Head of caudate nucleus (tissue), 42 donors: Measurements from ENCODE around the gene CACNA2D2.

Experiments used
- DNase-seq, 42 donors: peaks; one replicate each; pipeline versions ENCODE4 v3.0.0 to v3.0.0-alpha.2; 2020 to 2021; ENCODE audit warnings: mixed read lengths in 7 of 42
- intact Hi-C: fragments of 100-400 bp; cut with DNase I; formaldehyde crosslinking; loops from one replicate; pipeline ENCODE4 v1.15.0; 2022

Gene CACNA2D2

GRCh38 chr3:50416736-50417636 is 86.4 kb downstream of the CACNA2D2 start:
- intact Hi-C loops = no loop called here
- peak in 28 of 42 donors; percentile 12 to 85 (median 44) for DNase-seq

GRCh38 chr3:50415816-50416215 is 87.6 kb downstream of the CACNA2D2 start:
- DNase-seq = no peak
- intact Hi-C loops = no loop called here

- DNase-seq = no peak
- intact Hi-C loops = no loop called here
These were observed 88.4 kb downstream of the CACNA2D2 start for GRCh38 chr3:50415061-50415460.

- intact Hi-C loops = no loop called here
These were observed 88.8 kb downstream of the CACNA2D2 start for GRCh38 chr3:50414616-50415015.

GRCh38 chr3:50412231-50412754 is 91.1 kb downstream of the CACNA2D2 start:
- no peak for DNase-seq
- intact Hi-C loops = no loop called here

More at GRCh38 chr3:50414616-50415015, 88.8 kb downstream of the CACNA2D2 start:
- DNase-seq = no peak

GRCh38 chr3:50411229-50411628 is 92.2 kb downstream of the CACNA2D2 start:
- DNase-seq = no peak
- intact Hi-C loops = no loop called here

GRCh38 chr3:50410608-50411139 is 92.8 kb downstream of the CACNA2D2 start:
- intact Hi-C loops = no loop called here
- DNase-seq = no peak

- intact Hi-C loops = no loop called here
- DNase-seq = no peak
These were observed 93.2 kb downstream of the CACNA2D2 start for GRCh38 chr3:50410185-50410584.

GRCh38 chr3:50408443-50408944 is 94.9 kb downstream of the CACNA2D2 start:
- intact Hi-C loops = no loop called here

GRCh38 chr3:50406487-50406886 is 96.9 kb downstream of the CACNA2D2 start:
- no peak for DNase-seq
- intact Hi-C loops = no loop called here

More at GRCh38 chr3:50408443-50408944, 94.9 kb downstream of the CACNA2D2 start:
- no peak for DNase-seq

- no peak for DNase-seq
- intact Hi-C loops = no loop called here
These were observed 98.2 kb downstream of the CACNA2D2 start for GRCh38 chr3:50405249-50405648.

- intact Hi-C loops = no loop called here
- no peak for DNase-seq
These were observed 101.3 kb downstream of the CACNA2D2 start for GRCh38 chr3:50401978-50402595.

GRCh38 chr3:50396502-50396901 is 106.9 kb downstream of the CACNA2D2 start:
- DNase-seq = peak in 1 of 42 donors; percentile 18
- intact Hi-C loops = no loop called here

GRCh38 chr3:50395070-50395860 is 108.2 kb downstream of the CACNA2D2 start:
- intact Hi-C loops = no loop called here
- no peak for DNase-seq

- intact Hi-C loops = no loop called here
- peak in 2 of 42 donors; percentile 13 to 53 for DNase-seq
These were observed 110.4 kb downstream of the CACNA2D2 start for GRCh38 chr3:50393061-50393460.

- intact Hi-C loops = no loop called here
- peak in 24 of 42 donors; percentile 10 to 52 (median 28) for DNase-seq
These were observed 111.2 kb downstream of the CACNA2D2 start for GRCh38 chr3:50392101-50392715.

GRCh38 chr3:50390508-50391224 is 112.8 kb downstream of the CACNA2D2 start:
- intact Hi-C loops = no loop called here
- peak in 39 of 42 donors; percentile 12 to 73 (median 48) for DNase-seq

- no peak for DNase-seq
- intact Hi-C loops = no loop called here
These were observed 114.0 kb downstream of the CACNA2D2 start for GRCh38 chr3:50389414-50389767.
